Hepatic stellate cell (primary cell): ENCODE measurements around the gene GBX1.

ENCODE experiments used
- DNase-seq: peaks from one replicate; pipeline ENCODE4 v3.0.0; 2011; ENCODE audit warnings: low spot score

GBX1 gene

GRCh38 chr7:151193203-151193978 is 25.9 kb upstream of the GBX1 start:
- no peak for DNase-seq

- DNase-seq = no peak
Observed at GRCh38 chr7:151192002-151192539, 24.6 kb upstream of the GBX1 start.

DNA sequence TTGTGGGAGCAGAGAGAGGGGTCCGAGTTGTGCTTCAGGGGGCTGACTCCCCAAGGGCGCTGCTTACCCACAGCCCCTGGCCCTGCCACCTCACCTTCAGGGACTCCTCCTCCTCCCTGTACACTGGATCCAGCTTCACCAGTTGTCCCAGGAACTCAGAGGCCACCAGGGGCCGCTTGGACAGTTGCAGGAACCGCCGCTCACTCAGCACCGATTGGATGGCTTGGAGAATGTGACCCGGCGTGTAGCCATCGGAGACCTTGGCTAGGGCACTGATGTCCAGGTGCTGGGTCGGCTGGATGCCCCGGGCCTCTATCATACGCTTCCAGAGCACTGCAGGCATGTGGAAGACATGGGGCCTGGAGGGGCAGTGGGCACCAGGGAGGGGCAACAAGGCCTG is 24.1 kb upstream of the GBX1 start:
- no peak for DNase-seq

DNA sequence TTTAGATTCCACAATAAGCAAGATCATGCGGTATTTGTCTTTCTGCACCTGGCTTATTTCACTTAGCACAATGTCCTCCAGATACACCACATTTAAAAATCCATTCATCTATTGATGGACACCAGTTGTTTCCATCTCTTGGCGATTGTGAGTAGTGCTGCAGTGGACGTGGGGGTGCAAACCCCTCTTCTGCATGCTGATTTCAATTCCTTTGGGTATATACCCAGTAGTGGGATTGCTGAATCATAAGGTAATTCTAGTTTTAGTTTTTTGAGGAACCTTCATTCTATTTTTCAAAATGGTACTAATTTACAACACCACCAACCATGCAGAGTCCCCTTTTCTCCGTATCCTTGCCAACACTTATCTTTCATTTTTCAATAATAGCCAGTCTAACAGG is 21.5 kb upstream of the GBX1 start:
- DNase-seq = no peak

- no peak for DNase-seq
Observed at GRCh38 chr7:151188252-151188542, 20.7 kb upstream of the GBX1 start.

- no peak for DNase-seq
Observed at GRCh38 chr7:151187409-151188251, 20.1 kb upstream of the GBX1 start.

DNA sequence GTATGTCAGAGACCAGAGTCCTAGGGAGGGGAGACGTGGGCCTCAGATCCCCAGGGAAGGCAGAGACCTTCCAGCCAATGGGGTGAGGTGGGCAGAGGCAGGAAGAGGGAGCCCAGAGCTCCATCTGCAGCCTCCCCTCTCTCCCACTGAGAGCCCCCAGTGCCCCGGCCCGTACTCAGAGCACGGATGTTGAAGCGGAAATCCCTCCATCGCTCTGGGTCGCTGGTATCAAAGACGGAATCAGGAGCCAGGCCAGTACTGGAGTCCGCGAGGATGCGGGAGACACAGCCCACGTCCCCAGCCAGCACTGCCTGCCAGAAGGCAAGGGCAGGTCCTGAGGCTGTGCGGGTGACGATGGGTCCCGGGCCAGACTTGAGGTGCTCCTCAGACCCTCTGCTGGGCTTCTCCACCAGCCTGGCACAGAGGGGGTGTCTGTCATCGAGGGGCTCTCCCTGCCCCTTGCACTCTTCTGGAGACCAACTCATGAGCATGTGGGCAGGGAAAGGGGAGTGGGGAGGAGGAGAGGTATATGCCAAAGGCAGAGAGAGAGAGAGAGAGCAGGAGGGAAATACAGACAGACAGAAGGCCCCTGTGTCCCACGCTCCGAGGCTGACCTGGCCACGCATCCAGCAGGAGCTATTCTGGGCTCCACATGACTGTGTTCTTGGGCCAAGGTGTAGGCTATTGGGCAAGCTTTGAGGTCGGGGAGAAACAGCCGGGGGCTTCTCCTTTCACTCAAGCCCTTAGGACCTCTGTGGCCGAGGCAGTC is 19.3 kb upstream of the GBX1 start, which contains the start of gene ASB10:
ASB10 (minus strand) TSS at position 611 of the 769 bp plus-strand sequence; CDS start at position 491, 120 bp downstream.
- no peak for DNase-seq

DNA sequence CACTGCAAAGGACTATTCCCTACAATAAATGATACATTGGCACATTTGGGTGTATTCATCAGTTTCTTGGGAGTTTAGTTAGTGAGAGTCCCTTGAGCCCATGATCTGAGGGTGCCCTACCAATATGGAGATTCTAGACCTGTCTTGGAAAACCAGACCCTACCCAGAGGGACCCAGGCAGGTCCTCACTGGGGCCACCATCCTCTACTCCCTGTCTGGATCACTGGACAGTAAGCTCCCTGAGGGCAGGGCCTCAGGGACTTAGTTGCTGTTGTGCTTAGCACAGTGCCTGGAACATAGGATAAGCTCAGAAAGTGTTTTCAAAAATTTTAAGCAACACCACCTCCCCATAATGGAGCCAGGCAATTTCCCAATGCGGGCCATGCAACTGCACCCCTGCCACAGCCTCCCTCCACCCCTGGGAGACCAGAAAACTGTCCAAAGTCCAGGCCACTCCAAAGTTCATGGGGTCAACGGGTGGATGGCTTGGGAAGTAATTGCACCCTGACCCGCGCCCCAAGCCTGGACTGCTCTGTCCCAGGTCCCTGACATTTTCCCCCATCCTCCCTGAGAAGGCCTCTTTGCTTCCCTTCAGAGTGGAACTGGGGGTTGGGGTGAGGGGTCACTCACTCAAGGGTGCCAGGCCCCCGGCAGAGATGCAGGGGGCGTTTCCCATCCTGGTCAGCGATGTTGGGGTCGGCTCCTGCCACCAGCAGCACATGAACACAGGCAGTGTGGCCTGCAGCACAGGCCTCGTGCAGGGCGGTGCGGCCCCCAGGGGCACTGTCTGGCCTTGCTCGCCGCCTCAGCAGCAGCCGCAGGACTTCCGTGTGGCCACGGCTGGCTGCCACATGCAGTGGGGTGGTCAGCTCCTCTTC is 18.5 kb upstream of the GBX1 start:
- no peak for DNase-seq

- DNase-seq = no peak
Observed at GRCh38 chr7:151181011-151181431, 13.5 kb upstream of the GBX1 start.

DNA sequence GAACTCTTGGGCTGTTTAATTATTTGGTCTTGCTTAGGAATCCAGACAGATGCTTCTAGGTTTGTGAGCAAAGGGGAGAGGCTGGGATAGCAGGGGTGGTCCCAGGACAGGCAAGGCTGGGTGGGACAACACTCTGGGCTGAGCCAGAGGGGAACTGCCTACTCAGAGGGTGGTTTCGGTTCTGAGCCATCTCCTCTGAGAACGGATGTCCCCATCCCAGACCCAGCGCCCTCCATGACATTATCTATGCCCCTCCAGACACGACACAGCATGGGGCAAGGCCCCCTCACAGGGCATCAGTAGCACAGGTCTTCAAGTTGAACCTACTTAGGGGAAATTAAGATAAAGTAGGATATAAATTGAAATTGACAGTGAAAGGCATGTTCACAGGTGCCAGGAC is 12.5 kb upstream of the GBX1 start:
- DNase-seq = no peak

DNA sequence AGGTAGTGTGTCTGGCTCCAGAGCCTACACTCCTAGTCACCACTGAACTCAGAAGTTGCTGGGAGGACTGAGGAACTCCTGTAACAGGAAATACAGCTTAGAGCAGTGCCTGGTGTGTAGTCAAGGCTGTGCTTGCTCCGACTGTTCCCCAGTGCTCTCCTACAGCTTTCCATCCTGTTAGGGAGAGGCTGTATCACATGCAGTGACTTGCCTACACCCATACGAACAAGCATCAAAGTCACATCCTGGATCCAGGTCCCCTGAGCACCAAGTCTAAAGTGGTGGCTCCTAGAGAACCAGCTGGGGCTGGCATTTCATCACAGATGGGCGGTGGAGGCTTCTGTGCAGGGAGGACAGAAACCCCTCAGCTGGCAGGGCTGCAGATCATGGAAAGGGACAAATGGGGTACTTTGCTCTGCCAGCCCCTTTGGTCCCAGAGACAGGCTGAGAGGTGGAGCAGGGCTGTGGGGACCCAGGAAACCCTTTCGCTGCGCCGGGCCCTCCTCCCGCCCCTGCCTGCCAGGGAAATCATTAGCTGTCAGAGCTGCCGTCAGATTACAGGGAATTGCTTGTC is 11.9 kb upstream of the GBX1 start:
- no peak for DNase-seq

- DNase-seq = no peak
Observed at GRCh38 chr7:151178831-151179230, 11.3 kb upstream of the GBX1 start.

DNA sequence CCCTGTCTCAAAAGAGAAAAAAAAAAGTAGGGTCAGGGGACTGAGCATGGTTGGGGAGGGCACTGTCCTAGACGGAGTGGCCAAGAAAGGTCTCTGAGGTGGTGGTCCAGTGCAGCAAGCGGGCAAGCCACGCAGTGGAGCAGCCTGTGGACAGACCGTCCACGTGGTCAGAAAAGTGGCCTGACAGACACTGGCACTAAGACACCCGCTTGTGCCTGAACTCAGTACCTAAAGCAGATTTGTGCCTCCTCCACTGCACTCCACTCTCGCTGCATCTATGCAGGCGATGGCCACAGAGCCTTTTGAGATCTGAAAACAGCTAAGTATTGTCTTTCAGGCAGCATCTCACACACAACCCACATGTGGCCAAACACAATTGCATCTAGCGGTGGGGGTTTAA is 10.7 kb upstream of the GBX1 start:
- DNase-seq = no peak

DNA sequence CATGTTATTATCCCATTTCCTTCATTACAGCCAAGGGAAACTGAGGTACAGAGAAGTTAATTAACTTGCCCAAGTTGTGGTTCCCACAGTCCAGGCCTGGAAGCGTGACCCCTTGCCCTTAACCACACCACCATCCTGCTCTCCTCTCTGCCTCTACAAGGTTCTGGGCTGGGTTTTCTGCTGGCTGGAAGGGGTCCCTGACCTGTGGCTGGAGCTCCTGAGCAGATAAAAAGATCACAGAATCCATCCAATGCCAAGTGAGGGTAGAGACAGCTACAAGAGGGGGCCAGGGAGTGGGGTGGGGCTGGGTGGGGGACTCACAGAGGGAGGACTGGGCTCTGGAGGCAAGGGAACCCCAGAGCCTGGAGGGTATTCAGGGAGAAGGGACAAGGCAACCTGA is 9.8 kb upstream of the GBX1 start:
- no peak for DNase-seq

DNA sequence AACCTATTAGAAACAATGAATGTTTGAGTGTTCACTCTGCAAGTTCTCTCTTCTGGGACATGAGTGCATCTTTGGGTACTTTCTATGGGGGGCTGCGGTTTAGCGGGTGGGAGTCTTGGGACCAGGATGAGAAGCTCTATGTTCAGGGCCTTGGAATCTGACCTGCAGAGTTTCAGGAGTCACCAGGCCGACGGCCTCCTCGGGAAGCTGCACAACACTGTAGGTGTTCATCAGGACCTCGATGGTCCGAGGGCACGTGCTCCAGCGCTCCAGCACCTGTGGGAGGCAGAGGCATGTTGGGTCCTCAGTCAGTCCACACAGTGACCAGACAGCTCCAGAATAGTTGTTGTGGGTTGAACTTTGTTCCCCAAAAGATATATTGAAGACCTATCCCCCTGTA is 8.9 kb upstream of the GBX1 start:
- no peak for DNase-seq

DNA sequence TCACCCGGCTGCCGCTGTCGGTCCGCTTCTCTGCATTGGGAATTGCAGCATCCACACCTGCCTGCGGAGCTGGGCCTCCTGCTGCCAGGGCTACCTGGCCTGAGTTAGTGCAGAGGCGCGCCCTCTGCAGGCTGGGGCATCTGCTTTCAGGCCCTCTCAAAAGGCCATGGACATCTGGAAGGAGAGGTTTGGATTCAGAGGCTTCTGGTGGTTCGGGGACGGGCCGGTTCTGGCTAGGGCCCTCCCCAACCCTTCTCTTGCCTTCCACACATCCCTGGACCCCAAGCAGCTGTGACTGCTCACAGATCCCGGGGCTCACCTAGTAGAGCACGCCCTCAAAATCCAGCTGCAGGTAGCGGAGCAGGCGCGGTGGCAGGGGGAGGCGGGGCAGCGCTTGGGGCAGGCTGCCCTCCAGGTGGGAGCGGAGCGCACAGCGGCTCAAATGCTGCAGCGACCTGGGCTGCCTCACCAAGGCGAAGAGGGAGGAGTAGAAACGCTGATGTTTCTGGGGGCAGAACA is 8.4 kb upstream of the GBX1 start:
- DNase-seq = no peak

GRCh38 chr7:151175047-151175792 is 7.7 kb upstream of the GBX1 start:
- DNase-seq = no peak

DNA sequence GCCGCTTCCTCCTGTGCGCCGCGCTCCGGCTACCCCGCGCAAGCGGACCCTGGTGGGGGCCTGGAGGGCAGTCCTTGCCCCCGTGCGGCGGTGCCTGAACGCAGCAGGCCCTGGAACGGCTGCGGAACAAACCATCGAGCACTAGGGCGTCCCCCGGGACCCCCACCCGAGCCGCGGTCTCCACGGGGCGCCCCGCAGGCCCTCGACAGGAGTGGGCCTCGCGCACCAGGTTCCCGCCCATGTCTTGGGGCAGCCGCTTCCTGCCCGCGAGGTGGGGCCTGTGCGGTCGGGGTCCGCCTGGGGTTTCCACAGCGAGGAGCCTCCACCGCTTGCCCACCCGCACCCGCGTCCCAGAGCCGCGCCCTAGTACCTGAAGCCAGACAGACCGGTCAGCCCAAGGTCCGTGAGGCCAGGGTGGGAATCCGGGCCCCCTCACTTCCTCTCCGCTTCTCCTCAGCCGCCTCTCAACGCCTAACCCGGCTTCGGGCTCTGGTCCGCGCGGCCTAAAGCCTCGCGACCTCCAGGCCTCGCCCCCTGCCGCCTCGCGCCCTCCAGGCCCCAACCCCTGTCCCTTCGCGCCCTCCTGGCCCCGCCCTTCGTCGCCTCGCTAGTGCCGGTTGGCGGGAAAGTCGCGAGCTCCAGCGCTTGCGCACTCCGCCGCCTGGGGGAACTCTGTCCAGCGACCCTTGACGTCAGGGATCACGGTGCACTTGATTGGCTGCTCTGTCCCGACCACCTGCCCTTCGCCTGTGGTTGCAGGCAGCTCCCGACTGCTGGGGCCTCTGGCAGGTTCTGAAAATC is 7.0 kb upstream of the GBX1 start:
- no peak for DNase-seq
